ENCODE measurements around the gene VSTM2B. TPM values are rescaled to one million over a fixed set of nuclear protein-coding genes. Genes with fewer than 3 reads are reported as not detected.

Gene VSTM2B
- total and polyA plus RNA-seq, 7 donors, result 0.41 TPM; not detected in 6

DNA sequence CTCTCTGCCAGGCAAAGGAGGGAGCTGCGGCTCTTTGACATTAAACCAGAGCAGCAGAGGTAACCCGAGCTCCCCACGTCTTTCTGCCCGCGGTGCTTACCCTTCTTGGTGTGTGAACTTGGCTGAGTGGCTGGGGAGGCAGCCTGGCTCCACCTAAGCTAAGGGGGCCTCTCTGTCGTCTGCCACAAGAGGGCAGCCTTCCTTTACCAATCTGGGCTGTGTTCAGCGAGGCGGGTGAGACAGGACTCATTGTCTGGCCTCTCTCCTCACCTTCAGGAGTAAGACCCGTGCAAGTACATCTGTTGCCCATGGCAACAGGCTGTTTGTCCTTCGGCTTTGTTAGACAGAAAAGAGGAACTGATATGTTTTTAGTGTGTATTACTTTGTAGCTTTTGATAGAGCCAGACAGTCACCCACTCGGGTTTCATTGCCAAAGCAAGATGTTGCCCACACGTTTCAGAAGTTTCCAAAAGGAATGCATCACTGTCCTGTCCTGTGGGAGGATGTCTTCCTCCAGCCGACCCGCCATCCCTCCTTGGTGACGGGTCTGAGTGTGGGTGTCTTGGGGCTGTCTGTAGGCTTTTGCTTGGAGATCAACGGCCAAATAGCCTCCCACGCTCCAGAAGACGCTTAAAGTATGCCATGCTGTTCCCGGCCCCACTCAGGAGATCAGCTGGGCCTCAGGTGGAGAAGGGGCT, 84.9 kb downstream of the VSTM2B start:
- no peak for TF ChIP-seq EP300 (IDR thresholded peaks at IDR 0.05)
- no peak for TF ChIP-seq POLR2AphosphoS5 (IDR thresholded peaks at IDR 0.05)
- TF ChIP-seq, protein P1, sequence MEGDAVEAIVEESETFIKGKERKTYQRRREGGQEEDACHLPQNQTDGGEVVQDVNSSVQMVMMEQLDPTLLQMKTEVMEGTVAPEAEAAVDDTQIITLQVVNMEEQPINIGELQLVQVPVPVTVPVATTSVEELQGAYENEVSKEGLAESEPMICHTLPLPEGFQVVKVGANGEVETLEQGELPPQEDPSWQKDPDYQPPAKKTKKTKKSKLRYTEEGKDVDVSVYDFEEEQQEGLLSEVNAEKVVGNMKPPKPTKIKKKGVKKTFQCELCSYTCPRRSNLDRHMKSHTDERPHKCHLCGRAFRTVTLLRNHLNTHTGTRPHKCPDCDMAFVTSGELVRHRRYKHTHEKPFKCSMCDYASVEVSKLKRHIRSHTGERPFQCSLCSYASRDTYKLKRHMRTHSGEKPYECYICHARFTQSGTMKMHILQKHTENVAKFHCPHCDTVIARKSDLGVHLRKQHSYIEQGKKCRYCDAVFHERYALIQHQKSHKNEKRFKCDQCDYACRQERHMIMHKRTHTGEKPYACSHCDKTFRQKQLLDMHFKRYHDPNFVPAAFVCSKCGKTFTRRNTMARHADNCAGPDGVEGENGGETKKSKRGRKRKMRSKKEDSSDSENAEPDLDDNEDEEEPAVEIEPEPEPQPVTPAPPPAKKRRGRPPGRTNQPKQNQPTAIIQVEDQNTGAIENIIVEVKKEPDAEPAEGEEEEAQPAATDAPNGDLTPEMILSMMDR (IDR thresholded peaks at IDR 0.05), result peak; percentile 70 to 81 (median 74)
- TF ChIP-seq POLR2A (IDR thresholded peaks at IDR 0.05), result no peak
- H3K9me3 ChIP-seq, result no peaks in the 10 kb centered on the region
- peaks cover 18 to 66% (median 41%) of the 10 kb centered on the region in 4 donors for H3K36me3 ChIP-seq
- H3K27me3 ChIP-seq, result no peaks in the 10 kb centered on the region
- H3K4me3 ChIP-seq, result no peak overlapping the region
- 43 to 46% methylated on average over 19 of the region's 19 CpGs for whole genome bisulfite sequencing, 2 donors
- peaks cover 0 to 11% (median 8%) of the 10 kb centered on the region in 4 donors for H3K4me1 ChIP-seq
- DNase-seq, result peak; percentile 89
- no peak overlapping the region for H3K27ac ChIP-seq
- intact Hi-C loops (cut with DNase I), result loop anchor here (1.0 kb wide), 1 partner anchor 106 kb away; no protein-coding TSS in a partner anchor

DNA sequence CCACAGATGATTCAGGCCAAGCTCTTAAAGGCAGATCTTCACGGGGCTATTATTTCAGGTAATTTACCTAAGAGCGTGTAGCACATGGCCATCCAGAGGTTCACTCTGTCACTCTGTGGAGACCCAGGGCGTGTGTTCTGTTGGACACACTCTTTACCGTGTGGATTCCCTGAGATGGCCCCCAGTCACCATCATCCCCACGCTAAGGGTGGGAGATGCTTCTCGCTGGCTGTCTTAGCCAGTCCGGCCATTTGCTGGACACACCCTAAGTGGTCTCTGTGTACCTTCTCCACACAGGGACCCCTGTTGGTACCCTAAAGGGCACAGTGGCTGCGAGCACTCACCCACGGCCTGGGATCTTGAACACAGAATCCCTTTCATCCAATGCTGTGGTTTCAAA, 86.3 kb downstream of the VSTM2B start:
- DNase-seq, result no peak
- Histone ChIP-seq H3K9me3 (no peaks in the 10 kb centered on the region), H3K27ac (no peak overlapping the region), H3K27me3 (no peaks in the 10 kb centered on the region), H3K4me1 (peaks cover 0 to 4% (median 1%) of the 10 kb centered on the region in 4 donors), H3K36me3 (peaks cover 18 to 76% (median 47%) of the 10 kb centered on the region in 4 donors), H3K4me3 (no peak overlapping the region)
- TF ChIP-seq POLR2AphosphoS5 (IDR thresholded peaks at IDR 0.05), result no peak
- TF ChIP-seq, protein P1 (IDR thresholded peaks at IDR 0.05), result no peak
- no peak for TF ChIP-seq POLR2A (IDR thresholded peaks at IDR 0.05)
- no peak for TF ChIP-seq EP300 (IDR thresholded peaks at IDR 0.05)
- intact Hi-C loops (cut with DNase I), result no loop called here
- WGBS, 2 donors, result 96 to 97% methylated on average over 9 of the region's 9 CpGs

DNA sequence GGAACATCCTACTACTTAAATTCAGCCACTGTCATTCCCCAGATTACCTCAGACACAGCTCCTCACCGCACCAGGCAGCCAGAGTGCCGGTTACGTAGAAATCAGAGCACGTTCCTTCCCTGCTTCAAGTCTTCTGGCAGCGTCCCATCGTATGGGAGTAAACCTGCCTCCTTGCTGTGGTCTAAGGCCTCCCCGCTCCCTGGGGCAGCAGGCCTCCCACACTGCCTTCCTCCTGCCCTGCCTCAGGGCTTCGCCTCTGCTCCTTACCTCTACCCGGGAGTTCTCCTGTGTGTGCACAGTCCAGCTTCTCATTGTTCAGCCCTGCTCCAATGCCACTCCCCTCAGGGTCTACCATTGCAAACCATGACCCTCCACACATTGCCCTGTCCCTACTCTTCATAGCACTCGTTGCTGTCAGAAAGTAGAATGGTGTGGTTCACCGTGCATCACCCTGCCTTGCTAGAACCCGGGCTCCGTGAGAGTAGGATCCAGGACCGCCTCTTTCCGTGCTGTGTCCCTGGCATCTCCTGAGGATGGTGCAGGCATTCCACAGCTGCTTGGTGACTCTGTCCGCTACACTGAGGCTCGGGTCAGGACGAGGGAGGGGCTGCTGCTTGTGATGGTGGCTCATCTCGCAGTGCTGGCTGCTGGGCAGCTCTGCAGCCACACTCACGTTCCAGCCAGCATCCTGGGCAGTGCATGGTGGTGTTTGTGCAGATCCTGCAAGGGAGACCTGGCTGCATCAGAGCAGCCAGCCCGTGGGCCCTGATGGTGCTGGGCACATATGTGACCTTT, 87.2 kb downstream of the VSTM2B start:
- no peak overlapping the region for H3K27ac ChIP-seq
- intact Hi-C loops (cut with DNase I), result no loop called here
- no peak for DNase-seq
- no peaks in the 10 kb centered on the region for H3K27me3 ChIP-seq
- 90 to 97% methylated on average over 21 of the region's 21 CpGs for WGBS, 2 donors
- H3K9me3 ChIP-seq, result no peaks in the 10 kb centered on the region
- no peak overlapping the region for H3K4me3 ChIP-seq
- H3K4me1 ChIP-seq, result no peaks in the 10 kb centered on the region
- TF ChIP-seq POLR2A (IDR thresholded peaks at IDR 0.05) (no peak), POLR2AphosphoS5 (IDR thresholded peaks at IDR 0.05) (no peak), EP300 (IDR thresholded peaks at IDR 0.05) (no peak)
- TF ChIP-seq, protein P1 (IDR thresholded peaks at IDR 0.05), result no peak
- H3K36me3 ChIP-seq, result peaks cover 18 to 76% (median 47%) of the 10 kb centered on the region in 4 donors

DNA sequence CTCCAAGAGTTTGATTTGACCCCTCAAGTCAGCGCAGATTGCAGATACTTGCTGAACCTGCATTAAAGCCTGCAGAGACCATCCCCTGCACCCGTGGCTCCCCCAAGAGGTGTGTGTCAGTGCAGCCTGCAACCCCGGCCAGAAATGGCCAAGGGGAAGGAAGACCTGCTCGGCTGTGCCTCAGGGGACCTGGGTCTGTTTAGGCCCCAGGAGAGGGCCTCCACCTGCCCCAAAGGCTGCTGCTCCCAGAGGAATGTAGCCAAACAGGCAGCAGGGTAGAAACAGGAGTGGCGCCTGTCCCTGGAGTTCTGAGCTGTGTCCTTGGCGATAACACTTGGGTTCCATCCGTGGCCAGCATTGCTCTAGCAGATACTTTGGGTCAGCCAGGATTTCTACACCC, 88.3 kb downstream of the VSTM2B start:
- WGBS, 2 donors, result 92% methylated on average over 7 of the region's 7 CpGs
- TF ChIP-seq EP300 (IDR thresholded peaks at IDR 0.05), result no peak
- TF ChIP-seq, protein P1 (IDR thresholded peaks at IDR 0.05), result no peak
- TF ChIP-seq POLR2AphosphoS5 (IDR thresholded peaks at IDR 0.05), result no peak
- no peak for TF ChIP-seq POLR2A (IDR thresholded peaks at IDR 0.05)
- Histone ChIP-seq H3K36me3 (peaks cover 18 to 69% (median 47%) of the 10 kb centered on the region in 4 donors), H3K27me3 (no peaks in the 10 kb centered on the region), H3K9me3 (no peaks in the 10 kb centered on the region), H3K27ac (no peak overlapping the region), H3K4me3 (no peak overlapping the region), H3K4me1 (no peaks in the 10 kb centered on the region)
- intact Hi-C loops (cut with DNase I), result no loop called here
- no peak for DNase-seq

Other genes with a start within 250 kb of the VSTM2B start
- gene POP4, start 80.3 kb downstream of the VSTM2B start, total RNA-seq, result 10 to 100 TPM; 33.5 to 58.5 (median 52.1) TPM
- gene POP4, start 80.3 kb downstream of the VSTM2B start, polyA plus RNA-seq, result 100 to 1,000 TPM in 1 of 3 donors, 10 to 100 TPM in 2; 68.5 to 103 (median 92.1) TPM
- gene PLEKHF1, start 139.5 kb downstream of the VSTM2B start, total RNA-seq, result 10 to 100 TPM; 19.4 to 34.6 (median 22.6) TPM
- 10 to 100 TPM in 1 of 3 donors, 1 to 10 TPM in 2; 1.2 to 13.0 (median 6.0) TPM for gene PLEKHF1, start 139.5 kb downstream of the VSTM2B start, polyA plus RNA-seq
- gene C19orf12, start 189.3 kb downstream of the VSTM2B start, total RNA-seq, result 10 to 100 TPM; 32.1 to 36.0 (median 34.2) TPM
- 10 to 100 TPM; 13.2 to 19.1 (median 16.0) TPM for gene C19orf12, start 189.3 kb downstream of the VSTM2B start, polyA plus RNA-seq